ENCODE measurements around the gene NAV2.

Gene NAV2

GRCh38 chr11:20025332-20025840, 312.7 kb downstream of the NAV2 start:
- no peak for DNase-seq (ENCODE audit: insufficient read length, low spot score)
- TF ChIP-seq POLR2A (IDR thresholded peaks at IDR 0.05; ENCODE audit: low read depth, low read length), result no peak
- FAIRE-seq, result no peak

- no peak for DNase-seq (ENCODE audit: insufficient read length, low spot score)
Observed at GRCh38 chr11:20026629-20027555, 314.3 kb downstream of the NAV2 start.

DNA sequence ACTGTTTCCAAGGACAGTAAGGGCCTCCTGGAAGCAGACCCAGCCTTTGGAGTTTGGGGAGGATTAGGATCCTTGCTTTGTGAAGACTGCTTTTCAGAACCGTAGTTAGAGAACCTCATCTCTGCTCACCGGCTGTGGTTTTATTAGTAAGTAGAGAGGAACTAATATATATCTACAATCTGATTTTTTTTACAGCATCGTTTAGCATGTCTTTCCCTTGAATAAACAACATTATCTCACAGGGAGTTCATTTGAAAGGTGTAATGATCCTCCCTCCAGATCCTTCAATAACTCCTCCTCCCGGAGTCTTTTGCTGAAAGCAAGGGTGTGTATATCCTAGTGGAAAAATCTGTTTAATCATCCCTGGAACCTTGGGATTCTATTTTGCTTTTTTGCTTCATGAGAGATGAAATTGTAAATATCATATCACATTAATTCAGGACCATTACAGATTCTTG, 314.9 kb downstream of the NAV2 start:
- no peak for FAIRE-seq
- no peak for TF ChIP-seq POLR2A (IDR thresholded peaks at IDR 0.05; ENCODE audit: low read depth, low read length)
- DNase-seq (ENCODE audit: insufficient read length, low spot score), result no peak

More at GRCh38 chr11:20026629-20027555, 314.3 kb downstream of the NAV2 start:
- no peak for FAIRE-seq
- no peak for TF ChIP-seq POLR2A (IDR thresholded peaks at IDR 0.05; ENCODE audit: low read depth, low read length)

DNA sequence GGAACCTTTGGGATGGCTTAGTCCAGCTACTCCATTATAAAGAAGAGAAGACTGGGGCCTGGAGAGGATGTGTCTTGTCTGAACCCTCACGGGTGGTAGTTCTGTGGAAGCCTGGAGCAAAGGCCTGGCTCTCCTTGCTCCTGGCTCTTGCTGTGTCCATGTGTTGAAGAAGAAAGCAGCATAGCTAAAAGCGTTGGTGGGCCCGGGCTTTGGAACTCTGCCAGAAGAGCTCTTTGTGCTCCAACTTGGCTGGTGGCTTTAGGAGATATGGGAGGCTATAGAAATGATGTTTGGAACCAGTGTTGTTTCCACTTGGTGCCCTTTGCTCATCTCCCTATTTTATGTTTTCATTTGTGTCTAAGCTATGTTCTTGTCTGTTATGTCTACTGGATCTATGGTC, 316.6 kb downstream of the NAV2 start:
- no peak for FAIRE-seq
- no peak for TF ChIP-seq POLR2A (IDR thresholded peaks at IDR 0.05; ENCODE audit: low read depth, low read length)
- no peak for DNase-seq (ENCODE audit: insufficient read length, low spot score)

DNA sequence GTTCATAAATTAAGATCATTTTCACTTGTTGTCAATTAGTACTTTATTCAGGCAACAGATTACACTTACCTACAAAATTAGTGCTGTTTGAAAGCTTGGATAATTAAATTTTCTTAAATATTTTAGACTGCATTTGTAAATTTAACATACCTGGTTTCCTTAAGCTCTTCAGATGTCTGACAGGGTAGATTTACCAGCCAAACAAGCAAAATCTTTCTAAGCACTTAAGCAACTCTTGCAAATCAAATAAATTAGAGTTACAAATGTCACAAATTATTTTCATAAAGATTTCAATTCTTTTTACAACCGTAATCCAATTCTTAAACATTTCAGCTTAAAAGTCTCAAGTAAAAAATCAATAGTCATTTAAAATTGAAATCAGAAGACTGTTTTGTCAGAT, 317.8 kb downstream of the NAV2 start:
- no peak for TF ChIP-seq POLR2A (IDR thresholded peaks at IDR 0.05; ENCODE audit: low read depth, low read length)
- no peak for DNase-seq (ENCODE audit: insufficient read length, low spot score)
- FAIRE-seq, result no peak

DNA sequence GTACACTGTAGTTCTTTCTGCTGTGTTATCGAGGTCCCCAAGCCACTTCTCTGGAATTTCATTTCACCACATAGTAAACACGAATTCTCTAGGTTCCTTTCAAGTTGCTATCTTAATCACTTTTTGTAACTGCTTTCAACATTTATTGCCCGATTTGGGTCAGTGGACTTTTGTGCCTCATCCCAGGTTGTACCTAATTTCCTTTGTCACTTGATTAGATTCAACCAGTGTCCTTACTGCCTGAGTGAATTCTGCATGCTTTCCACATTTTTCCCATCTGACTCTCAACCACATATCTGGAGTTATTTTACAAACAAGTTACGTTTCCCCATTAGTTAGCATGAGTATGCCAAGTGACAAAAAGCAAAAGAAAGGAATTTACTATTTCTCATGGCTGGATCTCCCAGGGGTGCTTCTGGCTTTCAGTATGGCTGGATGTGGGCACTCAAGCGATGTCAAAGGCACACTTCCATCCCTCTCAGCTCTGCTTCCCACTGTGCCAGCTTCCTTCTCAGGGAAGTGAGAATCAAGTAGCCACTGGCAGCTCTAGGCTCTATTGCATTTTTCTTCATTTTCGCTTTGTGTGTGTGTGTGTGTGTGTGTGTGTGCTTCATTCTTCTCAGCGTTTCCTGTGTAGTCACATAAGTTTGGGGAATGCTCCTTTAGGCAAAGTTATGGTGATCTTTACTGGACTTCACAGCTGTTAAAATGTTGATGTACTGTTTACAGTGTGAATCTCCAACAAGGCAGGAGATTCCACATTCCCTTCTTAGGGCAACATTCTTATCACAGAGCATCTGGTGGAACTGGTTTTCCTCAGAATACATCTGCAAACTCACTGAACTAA, 318.7 kb downstream of the NAV2 start:
- FAIRE-seq (no peak), DNase-seq (ENCODE audit: insufficient read length, low spot score) (peak; percentile 23)

GRCh38 chr11:20032127-20032526, 319.5 kb downstream of the NAV2 start:
- TF ChIP-seq POLR2A (IDR thresholded peaks at IDR 0.05; ENCODE audit: low read depth, low read length), result no peak
- no peak for FAIRE-seq
- DNase-seq (ENCODE audit: insufficient read length, low spot score), result no peak

More for the DNA sequence above, 318.7 kb downstream of the NAV2 start:
- no peak for TF ChIP-seq POLR2A (IDR thresholded peaks at IDR 0.05; ENCODE audit: low read depth, low read length)

- DNase-seq (ENCODE audit: insufficient read length, low spot score), result no peak
- no peak for FAIRE-seq
- no peak for TF ChIP-seq POLR2A (IDR thresholded peaks at IDR 0.05; ENCODE audit: low read depth, low read length)
Observed at GRCh38 chr11:20032577-20033260, 320.1 kb downstream of the NAV2 start.

DNA sequence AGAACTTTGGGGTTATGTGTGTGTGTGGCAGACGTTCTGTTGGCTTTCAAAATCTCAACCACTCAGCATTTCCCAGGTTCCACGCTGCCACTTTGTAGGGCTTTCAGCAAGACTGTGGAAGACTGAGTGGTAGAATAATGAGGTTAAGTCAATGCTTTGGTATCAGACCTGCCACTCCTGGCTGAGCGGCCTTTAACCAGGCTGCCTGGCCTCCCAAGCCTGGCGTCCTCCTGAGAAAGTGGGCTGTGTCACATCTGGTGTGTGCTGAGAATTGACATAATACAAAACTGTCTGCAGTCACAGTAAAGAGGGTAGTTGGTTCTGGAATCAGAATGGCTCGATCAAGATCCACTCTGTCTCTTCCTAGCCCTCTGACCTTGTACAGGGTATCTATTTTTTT, 321.2 kb downstream of the NAV2 start:
- FAIRE-seq, result no peak
- TF ChIP-seq POLR2A (IDR thresholded peaks at IDR 0.05; ENCODE audit: low read depth, low read length), result no peak
- DNase-seq (ENCODE audit: insufficient read length, low spot score), result no peak

DNA sequence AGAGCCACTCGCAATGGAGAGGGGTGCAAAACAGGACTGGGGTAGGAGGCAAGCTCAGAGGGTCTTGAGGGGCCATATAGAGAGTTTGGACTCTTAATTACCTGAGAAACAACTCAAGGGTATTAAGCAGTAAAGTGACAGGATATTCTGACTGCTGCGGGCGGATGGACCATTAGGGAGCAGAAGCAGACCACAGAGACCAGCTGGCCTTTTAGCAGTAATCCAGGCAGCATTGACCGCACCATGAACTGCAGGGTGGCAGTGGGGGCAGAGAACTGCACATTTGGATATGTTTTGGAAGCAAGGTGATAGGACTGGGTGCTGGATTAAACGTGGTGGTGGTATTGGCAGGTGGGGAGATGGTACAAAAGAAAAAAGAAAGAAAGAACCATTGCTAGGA, 322.3 kb downstream of the NAV2 start:
- no peak for DNase-seq (ENCODE audit: insufficient read length, low spot score)
- TF ChIP-seq POLR2A (IDR thresholded peaks at IDR 0.05; ENCODE audit: low read depth, low read length), result no peak
- FAIRE-seq, result no peak

GRCh38 chr11:20035375-20035700, 322.7 kb downstream of the NAV2 start:
- no peak for FAIRE-seq

GRCh38 chr11:20035701-20036601, 323.3 kb downstream of the NAV2 start:
- DNase-seq (ENCODE audit: insufficient read length, low spot score), result peak; percentile 82
- FAIRE-seq, result peak; percentile 38
- no peak for TF ChIP-seq POLR2A (IDR thresholded peaks at IDR 0.05; ENCODE audit: low read depth, low read length)

More at GRCh38 chr11:20035375-20035700, 322.7 kb downstream of the NAV2 start:
- no peak for TF ChIP-seq POLR2A (IDR thresholded peaks at IDR 0.05; ENCODE audit: low read depth, low read length)
- no peak for DNase-seq (ENCODE audit: insufficient read length, low spot score)

Data from H54 (cell line).